Keratinocyte (primary cell): Measurements from ENCODE around the gene MPI.

Source experiments
- CTCF ChIP-seq, 3 experiments: IDR thresholded peaks in 1 of 3; conservative IDR thresholded peaks in 1 of 3; optimal IDR thresholded peaks in 1 of 3; 2 replicates in 2 of 3; 3 replicates in 1 of 3; pipeline versions ENCODE3 to v1.5.1; 2011; ENCODE audit warnings: low read length in 3 of 3, mild to moderate bottlenecking in 3 of 3, moderate library complexity in 2 of 3, control low read depth in 1 of 3, inconsistent platforms in 1 of 3; ENCODE audit not compliant: insufficient read depth in 2 of 3; ENCODE audit errors: extremely low read depth in 1 of 3
- EZH2 ChIP-seq: IDR thresholded peaks from one replicate; pipeline ENCODE4 v1.6.1; 2012; ENCODE audit warnings: inconsistent platforms, mild to moderate bottlenecking, low read length, moderate library complexity

- no peak for TF ChIP-seq CTCF (optimal IDR thresholded peaks at IDR 0.05 in 1 of 3, IDR thresholded peaks at IDR 0.05 in 1 of 3, conservative IDR thresholded peaks at IDR 0.05 in 1 of 3; ENCODE audit: extremely low read depth in 1 of 3, insufficient read depth in 2 of 3, low read length in 3 of 3)
- TF ChIP-seq EZH2, result no peak
These were observed 42.4 kb upstream of the MPI start for GRCh38 chr15:74847432-74847831.
